Ishikawa (cell line): ENCODE measurements around the gene CREBL2.

ENCODE experiments used
- CEBPB ChIP-seq: IDR thresholded peaks from 2 replicates; pipeline ENCODE4 v1.6.1; 2012
- CREB1 ChIP-seq: IDR thresholded peaks from 2 replicates; pipeline ENCODE4 v1.6.1; 2012; ENCODE audit warnings: low read depth
- EP300 ChIP-seq: IDR thresholded peaks from 2 replicates; pipeline ENCODE4 v1.6.1; 2012; ENCODE audit warnings: borderline replicate concordance
- FOXM1 ChIP-seq: IDR thresholded peaks from 2 replicates; pipeline ENCODE4 v1.6.1; 2012; ENCODE audit warnings: low read depth, borderline replicate concordance
- MAX ChIP-seq: IDR thresholded peaks from 2 replicates; pipeline ENCODE4 v1.6.1; 2012
- NFIC ChIP-seq: IDR thresholded peaks from 2 replicates; pipeline ENCODE4 v1.6.1; 2012
- RAD21 ChIP-seq: IDR thresholded peaks from 2 replicates; pipeline ENCODE4 v1.6.1; 2012; ENCODE audit warnings: low read depth
- REST ChIP-seq: IDR thresholded peaks from 2 replicates; pipeline ENCODE4 v1.6.1; 2012; ENCODE audit warnings: low read depth, mild to moderate bottlenecking
- TAF1 ChIP-seq: IDR thresholded peaks from 2 replicates; pipeline ENCODE4 v1.6.1; 2012; ENCODE audit warnings: low read depth, mild to moderate bottlenecking
- TCF12 ChIP-seq: IDR thresholded peaks from 2 replicates; pipeline ENCODE4 v1.6.1; 2012; ENCODE audit warnings: low read depth
- TEAD4 ChIP-seq: IDR thresholded peaks from 2 replicates; pipeline ENCODE4 v1.6.1; 2012
- USF1 ChIP-seq: IDR thresholded peaks from 2 replicates; pipeline ENCODE4 v1.6.1; 2012
- YY1 ChIP-seq: IDR thresholded peaks from 2 replicates; pipeline ENCODE4 v1.6.1; 2012; ENCODE audit warnings: low read depth
- ZBTB7A ChIP-seq: IDR thresholded peaks from 2 replicates; pipeline ENCODE4 v1.6.1; 2012; ENCODE audit warnings: low read depth

GRCh38 chr12:12599750-12600643 is 11.7 kb upstream of the CREBL2 start:
- TF ChIP-seq RAD21 (no peak), EP300 (no peak), TAF1 (no peak), MAX (no peak), TCF12 (no peak), YY1 (no peak), CEBPB (no peak), NFIC (no peak), CREB1 (no peak), REST (no peak), TEAD4 (no peak), FOXM1 (no peak), ZBTB7A (no peak), USF1 (no peak)
